Measurements from ENCODE around the gene EIF4EBP3. TPM values are rescaled to one million over a fixed set of nuclear protein-coding genes. Genes with fewer than 3 reads are reported as not detected.

The EIF4EBP3 gene
- total RNA-seq, 2 experiments from 2014 or later, result 0.98 to 8.3 TPM

DNA sequence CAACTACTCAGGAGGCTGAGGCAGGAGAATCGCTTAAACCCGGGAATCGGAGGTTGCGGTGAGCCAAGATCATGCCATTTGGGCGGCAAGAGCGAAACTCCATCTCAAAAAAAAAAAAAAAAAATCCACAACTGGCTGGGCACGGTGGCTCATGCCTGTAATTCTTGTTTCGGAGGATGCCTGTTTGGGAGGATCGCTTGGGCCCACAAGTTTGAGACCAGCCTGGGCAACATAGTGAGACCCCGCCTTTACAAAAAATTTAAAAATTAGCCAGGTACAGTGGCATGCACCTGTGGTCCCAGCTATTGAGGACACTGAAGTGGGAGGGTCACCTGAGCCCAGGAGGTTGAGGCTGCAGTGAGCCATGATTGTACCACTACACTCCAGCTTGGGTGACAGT, 1.9 kb upstream of the EIF4EBP3 start:
- no peak overlapping the region for H3K4me2 ChIP-seq (ENCODE audit: low read length)
- no TSS peak for BruUV-seq (replicated peaks)
- TF ChIP-seq, protein P1, sequence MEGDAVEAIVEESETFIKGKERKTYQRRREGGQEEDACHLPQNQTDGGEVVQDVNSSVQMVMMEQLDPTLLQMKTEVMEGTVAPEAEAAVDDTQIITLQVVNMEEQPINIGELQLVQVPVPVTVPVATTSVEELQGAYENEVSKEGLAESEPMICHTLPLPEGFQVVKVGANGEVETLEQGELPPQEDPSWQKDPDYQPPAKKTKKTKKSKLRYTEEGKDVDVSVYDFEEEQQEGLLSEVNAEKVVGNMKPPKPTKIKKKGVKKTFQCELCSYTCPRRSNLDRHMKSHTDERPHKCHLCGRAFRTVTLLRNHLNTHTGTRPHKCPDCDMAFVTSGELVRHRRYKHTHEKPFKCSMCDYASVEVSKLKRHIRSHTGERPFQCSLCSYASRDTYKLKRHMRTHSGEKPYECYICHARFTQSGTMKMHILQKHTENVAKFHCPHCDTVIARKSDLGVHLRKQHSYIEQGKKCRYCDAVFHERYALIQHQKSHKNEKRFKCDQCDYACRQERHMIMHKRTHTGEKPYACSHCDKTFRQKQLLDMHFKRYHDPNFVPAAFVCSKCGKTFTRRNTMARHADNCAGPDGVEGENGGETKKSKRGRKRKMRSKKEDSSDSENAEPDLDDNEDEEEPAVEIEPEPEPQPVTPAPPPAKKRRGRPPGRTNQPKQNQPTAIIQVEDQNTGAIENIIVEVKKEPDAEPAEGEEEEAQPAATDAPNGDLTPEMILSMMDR (conservative IDR thresholded peaks at IDR 0.05; ENCODE audit: low read length), result no peak
- no peak for TF ChIP-seq EZH2phosphoT487 (IDR thresholded peaks at IDR 0.05; ENCODE audit: borderline replicate concordance, low read depth, low read length)
- no peak overlapping the region for H3K27ac ChIP-seq (ENCODE audit: low read depth, low read length, poor library complexity, severe bottlenecking)
- no peaks in the 10 kb centered on the region for H3K79me2 ChIP-seq (ENCODE audit: insufficient read depth, low read depth, low read length)
- peaks cover 14% of the 10 kb centered on the region for H3K4me1 ChIP-seq (ENCODE audit: insufficient read depth, low read length, poor library complexity, severe bottlenecking)
- no peaks in the 10 kb centered on the region for H3K9me2 ChIP-seq (ENCODE audit: insufficient read depth, low read length)
- no peak overlapping the region for H3K4me3 ChIP-seq (ENCODE audit: low read depth, low read length, poor library complexity, severe bottlenecking)
- intact Hi-C loops (cut with micrococcal nuclease; ENCODE audit: unreplicated experiment), result no loop called here
- ChIA-PET CTCF (ENCODE audit: unreplicated experiment) (no interaction called here), POLR2A (interaction anchor here (1.3 kb wide), 1 partner anchor 13 kb away, joined by 4 read pairs; no protein-coding TSS in a partner anchor)
- H2AFZ ChIP-seq (ENCODE audit: low read length), result no peak overlapping the region
- H3K36me3 ChIP-seq (ENCODE audit: insufficient read depth, low read length), result peaks cover 76% of the 10 kb centered on the region
- no peaks in the 10 kb centered on the region for H3K9me3 ChIP-seq (ENCODE audit: low read length)
- no peak for DNase-seq (ENCODE audit: low spot score)
- no peaks in the 10 kb centered on the region for H4K20me1 ChIP-seq (ENCODE audit: insufficient read depth, low read length)

DNA sequence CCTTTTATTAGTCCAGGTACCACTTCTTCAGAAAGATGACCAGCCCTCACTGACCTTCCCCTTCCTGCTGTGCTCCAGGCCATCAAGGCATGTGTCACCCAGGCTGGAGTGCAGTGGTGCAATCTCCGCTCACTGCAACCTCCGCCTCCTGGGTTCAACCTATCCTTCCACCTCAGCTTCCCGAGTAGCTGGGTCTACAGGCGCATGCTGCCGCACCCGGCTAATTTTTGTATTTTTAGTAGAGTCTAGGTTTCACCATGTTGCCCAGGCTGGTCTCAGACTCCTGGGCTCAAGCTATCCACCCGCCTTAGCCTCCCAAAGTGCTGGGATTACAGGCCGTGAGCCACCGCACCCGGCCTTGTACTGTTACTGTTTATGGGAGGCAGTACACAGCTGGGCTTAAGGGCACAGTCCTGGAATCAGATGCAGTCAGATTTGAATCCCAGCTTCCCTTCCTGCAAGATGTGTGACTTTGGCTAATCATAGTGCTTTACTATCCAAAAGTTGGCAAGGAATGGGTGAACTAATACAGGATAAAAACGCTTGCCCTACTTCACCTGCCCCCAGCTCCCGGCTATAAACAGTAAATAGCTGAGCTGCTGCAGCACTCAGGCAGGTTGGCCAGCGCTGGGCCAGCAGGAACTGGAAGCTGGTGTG, 483 bp upstream of the EIF4EBP3 start:
- Histone ChIP-seq H3K27ac (ENCODE audit: low read depth, low read length, poor library complexity, severe bottlenecking) (no peak overlapping the region), H3K79me2 (ENCODE audit: insufficient read depth, low read depth, low read length) (no peaks in the 10 kb centered on the region), H3K4me1 (ENCODE audit: insufficient read depth, low read length, poor library complexity, severe bottlenecking) (peaks cover 14% of the 10 kb centered on the region), H3K4me3 (ENCODE audit: low read depth, low read length, poor library complexity, severe bottlenecking) (no peak overlapping the region), H3K36me3 (ENCODE audit: insufficient read depth, low read length) (peaks cover 76% of the 10 kb centered on the region), H4K20me1 (ENCODE audit: insufficient read depth, low read length) (no peaks in the 10 kb centered on the region), H3K9me3 (ENCODE audit: low read length) (no peaks in the 10 kb centered on the region), H3K9me2 (ENCODE audit: insufficient read depth, low read length) (no peaks in the 10 kb centered on the region), H3K4me2 (ENCODE audit: low read length) (peak overlapping the region; percentile 47; the same call in 1 of the 2 replicates), H2AFZ (ENCODE audit: low read length) (no peak overlapping the region)
- intact Hi-C loops (cut with micrococcal nuclease; ENCODE audit: unreplicated experiment), result no loop called here
- ChIA-PET POLR2A (interaction anchor here (0.9 to 1.9 kb wide), 4 partner anchors 8 to 27 kb away, joined by 3 to 6 read pairs (median 3); partner anchors contain the start of gene SRA1), CTCF (ENCODE audit: unreplicated experiment) (no interaction called here)
- DNase-seq (ENCODE audit: low spot score), result no peak
- BruUV-seq (replicated peaks), result no TSS peak
- TF ChIP-seq EZH2phosphoT487 (IDR thresholded peaks at IDR 0.05; ENCODE audit: borderline replicate concordance, low read depth, low read length), result no peak
- TF ChIP-seq, protein P1 (conservative IDR thresholded peaks at IDR 0.05; ENCODE audit: low read length), result no peak

DNA sequence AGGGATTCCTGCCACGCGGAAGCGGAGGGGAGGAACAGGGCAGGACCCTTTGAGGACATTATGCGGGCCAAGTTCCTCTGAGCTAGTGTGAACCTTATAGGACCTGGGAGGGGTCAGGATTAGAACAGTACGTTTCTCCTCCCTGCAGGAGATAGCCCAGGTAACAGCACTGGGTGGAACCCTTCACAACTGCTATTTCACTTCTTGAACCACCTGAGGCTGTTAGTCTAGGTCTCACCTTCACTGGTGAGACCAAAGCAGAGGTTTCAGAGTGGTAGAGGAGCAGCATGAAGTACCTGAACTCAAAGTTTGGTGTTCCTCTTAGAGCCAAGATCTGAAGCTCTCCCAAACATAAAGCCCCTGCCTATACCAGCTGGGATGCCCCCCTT, 832 bp downstream of the EIF4EBP3 start:
- Histone ChIP-seq H3K4me2 (ENCODE audit: low read length) (no peak overlapping the region; the same call in 1 of the 2 replicates), H3K36me3 (ENCODE audit: insufficient read depth, low read length) (peaks cover 77% of the 10 kb centered on the region), H2AFZ (ENCODE audit: low read length) (no peak overlapping the region), H3K4me3 (ENCODE audit: low read depth, low read length, poor library complexity, severe bottlenecking) (no peak overlapping the region), H3K79me2 (ENCODE audit: insufficient read depth, low read depth, low read length) (no peaks in the 10 kb centered on the region), H3K4me1 (ENCODE audit: insufficient read depth, low read length, poor library complexity, severe bottlenecking) (peaks cover 16% of the 10 kb centered on the region), H4K20me1 (ENCODE audit: insufficient read depth, low read length) (no peaks in the 10 kb centered on the region), H3K27ac (ENCODE audit: low read depth, low read length, poor library complexity, severe bottlenecking) (no peak overlapping the region), H3K9me2 (ENCODE audit: insufficient read depth, low read length) (no peaks in the 10 kb centered on the region), H3K9me3 (ENCODE audit: low read length) (no peaks in the 10 kb centered on the region)
- no peak for DNase-seq (ENCODE audit: low spot score)
- ChIA-PET CTCF (ENCODE audit: unreplicated experiment) (no interaction called here), POLR2A (interaction anchor here (1.9 kb wide), 1 partner anchor 13 kb away, joined by 6 read pairs; no protein-coding TSS in a partner anchor)
- BruUV-seq (replicated peaks), result no TSS peak
- intact Hi-C loops (cut with micrococcal nuclease; ENCODE audit: unreplicated experiment), result no loop called here
- TF ChIP-seq EZH2phosphoT487 (IDR thresholded peaks at IDR 0.05; ENCODE audit: borderline replicate concordance, low read depth, low read length), result no peak
- TF ChIP-seq, protein P1 (conservative IDR thresholded peaks at IDR 0.05; ENCODE audit: low read length), result no peak
